MM.1S (cell line): Measurements from ENCODE around the gene FAM174A.

ENCODE experiments used
- CTCF ChIP-seq: fragments of 300-600 bp; sonication (generic); IDR thresholded peaks from 2 replicates; pipeline ENCODE4 v1.5.1; 2016; ENCODE audit warnings: antibody characterized with exemption, low read length, mixed read lengths
- EZH2 ChIP-seq: fragments of 300-600 bp; sonication (generic); optimal IDR thresholded peaks from 2 replicates; pipeline ENCODE3; 2017; ENCODE audit warnings: low read depth, mild to moderate bottlenecking, antibody characterized with exemption, low read length, mixed read lengths
- EZH2phosphoT487 ChIP-seq: fragments of 300-600 bp; sonication (generic); IDR thresholded peaks from 2 replicates; pipeline ENCODE4 v1.6.1; 2018; ENCODE audit warnings: antibody characterized with exemption, low read length

- TF ChIP-seq EZH2phosphoT487, result no peak
- no peak for TF ChIP-seq CTCF
- TF ChIP-seq EZH2, result no peak
These were observed 16.1 kb upstream of the FAM174A start for GRCh38 chr5:100519075-100519474.
